WERI-Rb-1 (cell line): ENCODE results near the gene WDFY1.

Experiments used
- DNase-seq: peaks from one replicate; pipeline ENCODE4 v3.0.0-alpha.2; 2020
- H3K27ac ChIP-seq: fragments of 250-450 bp; sonication (Bioruptor Pico); 2 replicates; pipeline ENCODE4 v1.5.1; 2020; ENCODE audit warnings: mild to moderate bottlenecking, moderate library complexity
- H3K27me3 ChIP-seq: fragments of 250-450 bp; sonication (Bioruptor Pico); 2 replicates; pipeline ENCODE4 v1.5.1; 2021; ENCODE audit warnings: mild to moderate bottlenecking, low read depth, moderate library complexity; ENCODE audit not compliant: insufficient read depth, severe bottlenecking
- H3K36me3 ChIP-seq: fragments of 250-450 bp; sonication (Bioruptor Pico); 2 replicates; pipeline ENCODE4 v1.5.1; 2020; ENCODE audit warnings: mild to moderate bottlenecking, moderate library complexity
- H3K4me3 ChIP-seq: 2 replicates; pipeline ENCODE4 v1.5.1; 2011; ENCODE audit warnings: low read depth, mild to moderate bottlenecking, control low read depth, low read length
- H3K9me3 ChIP-seq: fragments of 250-450 bp; sonication (Bioruptor Pico); 2 replicates; pipeline ENCODE4 v1.5.1; 2021; ENCODE audit warnings: mild to moderate bottlenecking, moderate library complexity; ENCODE audit not compliant: severe bottlenecking
- CTCF ChIP-seq: IDR thresholded peaks from 2 replicates; pipeline ENCODE4 v1.5.1; 2011; ENCODE audit warnings: low read depth, mild to moderate bottlenecking, control low read depth, inconsistent platforms, low read length

WDFY1 gene

GRCh38 chr2:223829128-223829527 is 116.0 kb downstream of the WDFY1 start:
- no peaks in the 10 kb centered on the region for H3K36me3 ChIP-seq
- no peak for TF ChIP-seq CTCF
- H3K27ac ChIP-seq: no peak overlapping the region
- H3K27me3 ChIP-seq: no peaks in the 10 kb centered on the region
- no peaks in the 10 kb centered on the region for H3K9me3 ChIP-seq
- DNase-seq: no peak
- H3K4me3 ChIP-seq: no peak overlapping the region

GRCh38 chr2:223828314-223828713 is 116.8 kb downstream of the WDFY1 start:
- no peaks in the 10 kb centered on the region for H3K27me3 ChIP-seq
- no peak overlapping the region for H3K4me3 ChIP-seq
- no peaks in the 10 kb centered on the region for H3K36me3 ChIP-seq
- DNase-seq: no peak
- H3K27ac ChIP-seq: no peak overlapping the region
- TF ChIP-seq CTCF: no peak
- no peaks in the 10 kb centered on the region for H3K9me3 ChIP-seq

GRCh38 chr2:223826995-223827394 is 118.1 kb downstream of the WDFY1 start:
- TF ChIP-seq CTCF: no peak
- DNase-seq: no peak
- Histone ChIP-seq H3K27ac (no peak overlapping the region), H3K27me3 (no peaks in the 10 kb centered on the region), H3K36me3 (no peaks in the 10 kb centered on the region), H3K9me3 (no peaks in the 10 kb centered on the region), H3K4me3 (no peak overlapping the region)
